SU-DHL-6 (cell line): ENCODE data around the gene ZNF385C.

Source experiments
- EZH2phosphoT487 ChIP-seq: fragments of 200-600 bp; sonication (generic), shearing (Covaris generic); conservative IDR thresholded peaks from 2 replicates; pipeline ENCODE4 v1.6.1; 2018; ENCODE audit warnings: mild to moderate bottlenecking, antibody characterized with exemption, low read length, moderate library complexity, mixed read lengths
- TF ChIP-seq, protein P1 (sequence below): fragments of 200-600 bp; sonication (generic); IDR thresholded peaks from one replicate; pipeline ENCODE4 v1.5.1; 2017; ENCODE audit warnings: antibody characterized with exemption, mild to moderate bottlenecking, low read length, moderate library complexity; ENCODE audit not compliant: insufficient read depth, poor library complexity, severe bottlenecking

DNA sequence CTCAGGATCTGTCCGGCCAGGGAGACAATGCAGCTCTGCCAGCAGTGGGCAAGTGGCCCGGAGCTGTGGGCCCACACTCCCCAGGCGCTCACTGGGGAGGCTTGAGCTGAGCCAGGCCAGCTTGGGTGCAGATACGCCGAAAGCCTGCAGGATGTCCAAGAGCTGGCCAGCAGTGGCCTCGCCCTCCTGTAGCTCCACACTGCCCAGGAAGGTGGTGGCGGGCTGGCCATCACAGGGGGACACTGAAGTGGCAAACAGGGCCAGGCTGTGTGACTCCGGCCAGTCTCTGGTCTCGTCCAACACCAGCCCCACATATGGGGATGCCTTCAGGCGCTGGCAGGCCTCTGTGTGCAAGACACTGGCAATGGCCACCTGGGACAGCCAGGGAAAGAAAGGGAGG lies 57.5 kb downstream of the ZNF385C start:
- TF ChIP-seq, protein P1, sequence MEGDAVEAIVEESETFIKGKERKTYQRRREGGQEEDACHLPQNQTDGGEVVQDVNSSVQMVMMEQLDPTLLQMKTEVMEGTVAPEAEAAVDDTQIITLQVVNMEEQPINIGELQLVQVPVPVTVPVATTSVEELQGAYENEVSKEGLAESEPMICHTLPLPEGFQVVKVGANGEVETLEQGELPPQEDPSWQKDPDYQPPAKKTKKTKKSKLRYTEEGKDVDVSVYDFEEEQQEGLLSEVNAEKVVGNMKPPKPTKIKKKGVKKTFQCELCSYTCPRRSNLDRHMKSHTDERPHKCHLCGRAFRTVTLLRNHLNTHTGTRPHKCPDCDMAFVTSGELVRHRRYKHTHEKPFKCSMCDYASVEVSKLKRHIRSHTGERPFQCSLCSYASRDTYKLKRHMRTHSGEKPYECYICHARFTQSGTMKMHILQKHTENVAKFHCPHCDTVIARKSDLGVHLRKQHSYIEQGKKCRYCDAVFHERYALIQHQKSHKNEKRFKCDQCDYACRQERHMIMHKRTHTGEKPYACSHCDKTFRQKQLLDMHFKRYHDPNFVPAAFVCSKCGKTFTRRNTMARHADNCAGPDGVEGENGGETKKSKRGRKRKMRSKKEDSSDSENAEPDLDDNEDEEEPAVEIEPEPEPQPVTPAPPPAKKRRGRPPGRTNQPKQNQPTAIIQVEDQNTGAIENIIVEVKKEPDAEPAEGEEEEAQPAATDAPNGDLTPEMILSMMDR, result no peak
- no peak for TF ChIP-seq EZH2phosphoT487
